ENCODE measurements around the gene IFITM10. TPM values are rescaled to one million over a fixed set of nuclear protein-coding genes. Genes with fewer than 3 reads are reported as not detected.

Gene IFITM10
- total RNA-seq, 1 experiment from 2014 or later: 0.59 TPM

- DNase-seq: no peak
- H2BK12ac ChIP-seq (ENCODE audit: insufficient read length, low read depth, low read length): no peak overlapping the region
- no peak overlapping the region for H2BK120ac ChIP-seq (ENCODE audit: low read depth, low read length, poor library complexity, severe bottlenecking)
- no peak overlapping the region for H4K5ac ChIP-seq (ENCODE audit: insufficient read length, low read depth, low read length)
- no peak for TF ChIP-seq CTCF (conservative IDR thresholded peaks at IDR 0.05)
- H3K9me3 Mint-ChIP-seq: peaks cover 6 to 10% of the 10 kb centered on the region in 2 experiments
- H3K4me2 ChIP-seq (ENCODE audit: insufficient read depth, insufficient read length, low read length): no peak overlapping the region
- no peak overlapping the region for H3K4ac ChIP-seq (ENCODE audit: low read depth, low read length)
- H3K36me3 Mint-ChIP-seq (ENCODE audit: insufficient read depth in 1 of 3, low read depth in 3 of 3): no peaks in the 10 kb centered on the region; a peak in 1 of 7 replicates
- no peak overlapping the region for H2AK5ac ChIP-seq (ENCODE audit: insufficient read length, low read length)
- H3K79me2 ChIP-seq (ENCODE audit: insufficient read depth, low read length): no peaks in the 10 kb centered on the region
- H4K20me1 ChIP-seq (ENCODE audit: control insufficient read depth, insufficient read depth, insufficient read length): peaks cover 3% of the 10 kb centered on the region
- peaks cover under 1 to 1% of the 10 kb centered on the region in 2 experiments; a peak in 2 of 4 replicates for H3K4me1 Mint-ChIP-seq
- no peak overlapping the region for H2BK5ac ChIP-seq (ENCODE audit: insufficient read length, low read length)
- no CpG with 5 or more reads among the region's 6 CpGs for WGBS (ENCODE audit: extremely low coverage, insufficient read length, low lambda C conversion rate)
- H4K91ac ChIP-seq (ENCODE audit: insufficient read length, low read depth, low read length): no peak overlapping the region
- H2BK15ac ChIP-seq (ENCODE audit: low read depth, low read length): no peak overlapping the region
- H3K27me3 ChIP-seq (ENCODE audit: insufficient read depth, low read length): no peaks in the 10 kb centered on the region; the same call in 1 of the 2 replicates
- no peaks in the 10 kb centered on the region for H3K79me1 ChIP-seq (ENCODE audit: insufficient read depth, low read depth, low read length, poor library complexity, severe bottlenecking)
- H3K23ac ChIP-seq (ENCODE audit: insufficient read length, low read depth, low read length): no peak overlapping the region
- no peak overlapping the region for H2BK20ac ChIP-seq (ENCODE audit: low read depth, low read length, poor library complexity, severe bottlenecking)
- no peak overlapping the region for H3K4me3 Mint-ChIP-seq
- H3K56ac ChIP-seq (ENCODE audit: insufficient read length, low read depth, low read length): no peak overlapping the region
- H3K27me3 Mint-ChIP-seq (ENCODE audit: low read depth): peaks cover 62% of the 10 kb centered on the region
- H3K9ac ChIP-seq (ENCODE audit: extremely low read depth, insufficient read length, low read length): no peak overlapping the region
- H3K23me2 ChIP-seq (ENCODE audit: insufficient read length, low read depth, low read length, poor library complexity, severe bottlenecking): no peaks in the 10 kb centered on the region
- no peak overlapping the region for H3T11ph ChIP-seq (ENCODE audit: low read length)
- no peak overlapping the region for H3K14ac ChIP-seq (ENCODE audit: insufficient read depth, low read length)
- no peak overlapping the region for H3K18ac ChIP-seq (ENCODE audit: insufficient read length, low read depth, low read length)
- no peak overlapping the region for H2AFZ ChIP-seq (ENCODE audit: low read length)
- no peak overlapping the region for H3K27ac Mint-ChIP-seq
- no peak overlapping the region for H3K27ac ChIP-seq (ENCODE audit: insufficient read length, low read depth, low read length)
- H3K9me3 ChIP-seq (ENCODE audit: control insufficient read depth, low read depth, low read length): no peaks in the 10 kb centered on the region
- H4K8ac ChIP-seq (replicated peaks; ENCODE audit: insufficient read length, low read depth, low read length): no peak overlapping the region
- H3K4me1 ChIP-seq (ENCODE audit: insufficient read depth, low read length): no peaks in the 10 kb centered on the region
Measured at GRCh38 chr11:1737080-1737757, 13.2 kb downstream of the IFITM10 start.

Measured in H9 (cell line).